ENCODE measurements around the gene ARL15. TPM values are rescaled to one million over a fixed set of nuclear protein-coding genes. Genes with fewer than 3 reads are reported as not detected.
A peak's percentile ranks its signal among the peaks of the same experiment; 100 is the strongest.

The ARL15 gene
- total RNA-seq, 1 donor from 2014 or later: 70.6 TPM

- DNase-seq: no peak
Observed at GRCh38 chr5:54146916-54147315, 163.5 kb downstream of the ARL15 start.

- no peak for DNase-seq
Observed at GRCh38 chr5:54146390-54146789, 164.0 kb downstream of the ARL15 start.

GRCh38 chr5:54140247-54140840 lies 170.0 kb downstream of the ARL15 start:
- no peak for DNase-seq

GRCh38 chr5:54136516-54137440 lies 173.6 kb downstream of the ARL15 start:
- no peak for DNase-seq

GRCh38 chr5:54135042-54135441 lies 175.3 kb downstream of the ARL15 start:
- DNase-seq: no peak

DNA sequence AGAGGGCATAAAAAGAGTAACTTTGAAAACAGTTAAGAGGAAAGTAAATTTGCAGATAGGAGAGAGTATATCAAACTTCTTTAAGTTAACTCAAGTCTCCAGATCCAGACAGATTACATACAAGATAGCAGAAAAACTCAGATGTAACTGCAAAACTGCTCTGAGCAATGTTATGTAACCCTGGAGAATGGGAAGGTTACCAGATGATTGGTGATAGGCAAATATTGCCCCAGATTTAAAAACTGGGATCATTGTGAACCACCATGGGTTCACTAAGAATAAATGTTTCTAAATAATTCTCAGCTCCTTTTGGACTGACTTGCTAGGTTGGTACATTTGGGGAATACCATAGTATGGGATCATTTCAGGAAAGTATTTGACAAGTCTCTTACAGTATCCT lies 176.5 kb downstream of the ARL15 start:
- no peak for DNase-seq

DNA sequence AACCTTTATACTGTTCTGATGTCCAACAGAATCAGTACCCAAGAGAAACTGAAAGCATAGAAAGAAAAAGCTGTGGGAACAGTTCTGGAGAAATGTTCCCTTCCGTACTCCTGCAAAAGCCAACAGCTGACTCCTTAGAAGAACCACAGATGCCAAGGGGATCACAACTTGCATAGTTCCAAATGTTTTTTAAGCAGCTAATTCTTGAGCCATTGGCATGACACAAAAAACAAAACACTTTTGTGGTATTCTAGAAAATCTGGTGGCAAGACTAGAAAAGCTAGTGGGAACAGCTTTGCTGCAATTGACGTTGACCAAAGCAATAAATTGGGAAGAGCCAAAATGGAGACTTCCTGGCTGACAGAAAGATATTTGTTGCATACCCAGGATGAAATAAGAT lies 189.9 kb downstream of the ARL15 start:
- no peak for DNase-seq

DNA sequence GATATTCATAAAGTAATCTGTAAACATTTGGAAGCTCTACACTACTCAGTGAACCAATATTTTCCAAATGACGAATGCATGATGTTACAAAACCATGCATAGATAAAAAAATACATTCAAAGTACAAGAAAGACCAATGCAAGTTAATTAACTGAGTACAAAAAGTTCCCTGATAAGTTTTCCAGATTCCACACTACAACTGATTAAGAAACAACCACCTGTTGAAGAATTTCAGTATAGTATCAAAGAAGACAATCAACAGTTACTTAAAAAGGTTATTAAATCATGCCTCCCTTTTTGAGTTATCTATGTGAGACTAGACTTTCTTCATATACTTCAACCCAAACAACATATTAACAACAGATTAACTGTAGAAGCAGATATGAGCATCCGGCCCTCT lies 192.4 kb downstream of the ARL15 start:
- no peak for DNase-seq

DNA sequence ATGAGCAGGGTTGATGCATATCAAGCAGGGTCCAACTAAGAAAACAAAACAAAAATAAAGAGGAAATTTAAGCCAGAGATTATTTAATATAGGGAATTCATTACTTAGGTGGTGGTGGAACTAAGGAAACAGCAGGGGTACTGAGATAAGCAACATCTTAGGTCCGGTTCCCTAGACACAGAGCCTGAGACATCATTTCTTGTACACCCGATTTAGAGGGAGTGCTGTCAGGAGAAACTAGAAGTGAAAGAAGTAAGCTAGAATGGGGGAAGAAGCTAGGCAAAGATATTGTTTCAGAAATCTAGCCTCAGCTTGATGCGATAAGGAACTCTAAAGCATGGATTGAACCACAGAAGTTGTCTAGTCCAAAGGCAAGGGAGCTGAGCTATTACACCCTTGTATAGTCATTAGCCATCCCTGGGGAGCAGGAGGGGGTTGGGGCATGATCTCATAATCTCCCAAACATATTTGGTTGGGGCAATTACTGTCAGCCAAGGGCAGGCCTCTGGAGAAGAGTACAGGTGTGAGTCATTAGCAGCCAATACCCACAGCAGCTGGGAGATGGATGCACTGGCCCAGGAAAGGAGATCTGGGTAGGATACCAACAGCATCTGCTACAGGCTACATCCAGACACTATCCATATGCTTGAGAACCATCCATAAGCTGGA lies 194.5 kb downstream of the ARL15 start:
- no peak for DNase-seq

DNA sequence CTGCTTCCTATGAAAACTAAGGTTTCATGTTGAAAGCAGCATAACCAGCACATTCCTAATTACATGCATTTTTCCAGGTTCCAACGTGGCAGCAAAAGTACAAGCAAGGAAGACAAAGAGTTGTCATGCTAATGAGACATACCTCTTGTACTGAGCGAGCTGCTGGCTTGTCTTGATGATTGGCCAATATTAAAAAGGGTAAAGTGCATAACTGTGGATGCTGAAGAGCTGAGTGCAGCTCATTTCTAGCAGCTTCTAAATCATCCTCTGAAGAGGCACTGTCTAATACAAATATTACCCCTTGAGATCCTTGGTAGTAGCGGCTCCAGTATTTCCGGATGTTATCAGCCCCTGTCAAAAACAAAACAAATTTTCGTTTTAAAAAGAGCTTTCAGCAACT lies 197.3 kb downstream of the ARL15 start:
- DNase-seq: no peak

DNA sequence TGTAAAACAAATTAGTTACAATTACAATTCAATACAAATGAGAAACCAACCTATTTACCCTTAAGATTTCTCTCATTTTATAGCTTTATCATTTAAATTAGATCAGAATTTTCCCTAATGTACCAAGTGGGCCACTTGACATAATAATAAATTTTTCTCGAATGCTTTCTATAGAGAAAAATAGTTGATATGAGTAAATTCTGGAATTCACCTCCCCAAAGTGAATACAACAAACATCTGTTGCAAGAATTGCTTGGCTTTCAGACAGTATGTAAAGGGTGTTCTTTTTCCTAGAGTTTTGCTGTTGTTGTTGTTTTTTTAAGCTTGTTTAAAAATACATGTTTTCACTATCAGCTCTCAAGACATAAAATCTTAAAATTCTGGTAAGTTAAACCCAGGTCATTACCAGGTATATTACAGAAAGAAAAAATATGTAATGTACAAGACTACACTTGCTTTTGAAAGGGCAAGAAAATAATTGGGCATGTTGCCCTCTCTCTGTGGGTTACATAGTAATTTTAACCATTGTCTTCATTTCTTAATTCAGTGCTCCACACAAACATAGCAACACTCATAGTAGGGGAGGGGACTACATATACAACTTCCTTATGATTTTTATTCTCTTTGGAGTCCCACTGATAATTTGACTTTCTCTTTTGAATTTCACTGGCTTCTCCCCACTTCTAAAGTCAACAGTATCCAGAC lies 200.6 kb downstream of the ARL15 start:
- no peak for DNase-seq

- DNase-seq: no peak
Observed at GRCh38 chr5:54108136-54108535, 202.2 kb downstream of the ARL15 start.

DNA sequence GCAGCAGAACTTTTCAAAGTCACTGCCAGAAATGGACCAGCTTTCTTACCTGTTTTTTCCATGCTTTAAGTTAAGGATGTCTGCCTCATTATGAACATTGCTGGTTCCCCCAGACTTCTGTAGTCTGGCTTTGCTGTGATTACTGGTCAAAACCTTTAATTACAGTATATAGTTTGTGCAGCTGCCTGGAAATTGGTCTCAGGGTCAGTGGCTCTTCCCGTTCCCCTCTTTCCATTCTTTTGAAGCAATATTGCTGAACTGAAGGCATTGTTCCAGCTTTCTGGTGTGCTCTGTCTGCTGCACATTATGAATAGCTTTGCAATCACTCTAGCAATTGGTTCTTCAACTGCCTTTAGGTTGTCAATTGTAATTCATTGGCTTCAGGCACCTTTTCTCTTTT lies 206.5 kb downstream of the ARL15 start:
- DNase-seq: no peak

DNA sequence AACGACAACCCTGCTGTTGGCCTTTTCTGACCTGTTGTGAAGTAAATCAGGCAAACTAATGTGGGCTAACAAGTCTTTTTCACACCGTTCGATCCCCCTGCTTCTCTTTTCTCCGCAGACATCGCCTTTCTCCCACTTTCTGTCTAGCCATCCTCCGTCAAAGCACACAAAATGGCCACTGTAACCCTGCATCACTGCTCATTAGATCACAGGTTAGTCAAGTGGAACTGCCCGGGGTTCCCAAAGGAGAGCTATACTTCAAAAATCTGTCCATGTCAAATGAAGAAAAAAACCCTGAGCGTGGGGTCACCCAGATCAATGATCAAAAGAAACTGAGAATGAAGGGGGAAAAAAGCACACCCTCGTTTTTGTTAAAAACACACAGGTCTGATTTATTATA lies 212.1 kb downstream of the ARL15 start:
- no peak for DNase-seq

- DNase-seq: no peak
Observed at GRCh38 chr5:54095969-54096368, 214.4 kb downstream of the ARL15 start.

DNA sequence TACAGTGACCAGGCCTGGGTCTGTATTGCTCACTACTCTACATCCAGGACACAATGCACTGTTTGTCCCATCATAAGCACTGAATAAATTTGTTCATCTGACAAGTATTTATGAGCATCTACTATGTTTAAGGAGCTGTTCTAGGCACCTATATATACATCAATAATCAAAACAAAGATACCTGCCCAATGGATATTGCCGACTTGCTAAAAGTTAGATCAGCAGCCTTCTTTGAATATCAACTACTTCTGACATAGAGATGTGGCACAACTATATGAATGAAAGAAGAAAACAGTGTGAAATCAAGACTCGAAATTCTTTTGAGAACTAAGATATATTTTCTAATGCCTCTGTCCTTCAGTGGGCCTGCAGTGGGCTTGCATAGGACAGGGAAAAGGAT lies 215.7 kb downstream of the ARL15 start:
- DNase-seq: no peak

DNA sequence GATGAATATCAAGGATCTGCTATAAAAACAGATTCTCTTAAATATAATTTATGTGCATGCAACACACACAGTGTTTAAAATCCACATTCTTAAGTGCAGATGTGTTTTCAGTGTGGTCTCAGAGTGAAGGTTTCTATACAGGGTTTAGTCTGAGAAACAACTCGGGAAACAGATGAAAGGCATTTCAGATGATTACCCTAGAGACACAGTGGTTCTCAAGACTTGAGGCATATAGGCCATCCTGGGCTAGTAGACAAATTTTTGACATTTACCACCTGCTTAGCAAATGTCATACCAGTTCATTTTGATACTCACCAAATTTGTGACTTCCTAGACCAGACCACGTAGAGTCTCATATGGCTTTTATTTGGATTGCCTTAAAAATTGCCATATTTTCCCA lies 216.5 kb downstream of the ARL15 start:
- DNase-seq: no peak

GRCh38 chr5:54093081-54093492 lies 217.3 kb downstream of the ARL15 start:
- no peak for DNase-seq

DNA sequence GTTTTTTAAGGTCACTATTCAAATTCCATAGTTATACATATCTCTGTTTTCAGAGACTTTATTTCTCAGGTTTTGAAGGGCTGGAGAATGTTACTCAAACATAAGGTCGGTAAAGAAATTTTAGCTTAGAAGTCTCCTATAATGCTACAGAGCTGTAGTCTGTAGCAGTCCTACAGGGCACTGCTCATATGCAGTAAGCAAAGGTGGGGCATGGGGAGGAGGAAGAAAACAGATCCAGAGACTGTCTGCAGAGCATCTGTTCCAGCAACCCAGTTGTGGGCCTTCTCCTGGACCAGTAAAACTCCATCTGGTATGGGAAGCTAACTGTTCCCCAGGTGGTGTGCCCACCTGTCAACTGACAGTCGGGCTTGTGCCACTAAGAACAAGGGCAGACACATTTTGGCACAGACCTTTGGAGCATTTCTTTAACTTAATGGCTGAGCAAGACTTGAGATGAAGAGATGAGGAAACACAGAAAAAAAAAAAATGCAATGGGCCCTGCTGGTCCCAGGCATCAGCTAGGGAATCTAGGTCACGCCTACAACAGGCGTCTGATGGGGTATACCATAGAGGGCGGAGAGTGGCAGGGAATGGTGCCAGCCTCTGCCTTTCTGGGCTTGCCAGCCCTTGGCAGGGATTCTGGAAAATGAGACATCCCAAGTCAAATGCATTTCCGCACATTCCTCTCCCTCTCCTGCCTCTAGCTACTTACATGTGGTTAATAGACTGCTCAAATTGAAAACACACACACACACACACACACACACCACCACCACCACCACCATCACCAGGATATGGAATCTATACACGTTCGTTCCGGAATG lies 218.9 kb downstream of the ARL15 start:
- peak; percentile 23 for DNase-seq

GRCh38 chr5:54090495-54091120 lies 219.8 kb downstream of the ARL15 start:
- peak; percentile 49 for DNase-seq

DNA sequence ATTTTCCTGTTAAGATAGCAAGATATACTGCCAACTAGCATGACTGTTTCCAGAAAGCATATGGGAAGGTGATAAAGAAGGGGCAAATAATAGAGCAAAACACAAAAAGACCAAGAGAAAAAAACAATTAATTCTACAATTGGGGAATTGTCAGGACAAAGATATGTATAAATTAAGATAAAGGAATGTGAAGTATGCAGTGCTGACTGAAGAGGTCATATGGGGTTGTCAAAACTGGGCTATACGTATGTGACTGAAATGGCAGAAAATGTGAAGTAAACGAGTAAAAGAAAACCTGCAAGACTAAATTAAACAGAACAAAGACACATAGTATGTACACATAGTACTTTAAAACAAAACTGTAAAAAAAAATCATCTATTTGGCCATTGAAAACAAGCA lies 222.3 kb downstream of the ARL15 start:
- peak; percentile 26 for DNase-seq

DNA sequence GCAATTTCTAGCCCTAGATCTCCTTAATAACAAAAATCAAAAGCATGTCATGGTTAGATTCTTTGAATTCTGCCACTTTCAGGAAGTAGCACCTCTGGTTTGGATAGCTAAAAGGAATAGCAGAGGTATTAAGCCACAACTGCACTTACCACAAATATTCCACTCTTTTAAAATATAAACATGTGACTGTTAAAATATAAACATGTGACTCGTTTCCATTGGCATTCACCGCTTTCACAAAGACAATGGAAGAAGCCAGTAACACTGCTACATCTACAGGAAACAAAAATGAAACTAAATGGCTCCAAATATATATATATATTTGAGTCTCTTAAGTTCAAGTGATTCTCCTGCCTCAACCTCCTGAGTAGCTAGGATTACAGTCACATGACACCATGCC lies 222.9 kb downstream of the ARL15 start:
- DNase-seq: peak; percentile 47
